Right lobe of liver (tissue), 6 donors: ENCODE results near the gene SASH1. TPM values are rescaled to one million over a fixed set of nuclear protein-coding genes. Genes with fewer than 3 reads are reported as not detected.
"Not testable (repeated sequence)": the region's sequence is repeated elsewhere in the genome, so short reads cannot be mapped to it uniquely, and the experiment has no call there.

ENCODE experiments used
- ATAC-seq, 4 donors: fragments of 200-7000 bp; cut with Tn5 transposase; one replicate each; pipeline ENCODE4 v1.9.1; 2020; ENCODE audit warnings: mild to moderate bottlenecking in 4 of 4, moderate library complexity in 4 of 4
- DNase-seq, 3 donors: peaks; one replicate each; pipeline ENCODE4 v3.0.0-alpha.2; 2020
- H3K27ac ChIP-seq, 3 donors: fragments of 200-600 bp; one replicate each; pipeline ENCODE4 v1.8.0; 2022
- H3K27me3 ChIP-seq, 2 donors: fragments of 200-600 bp; one replicate each; pipeline ENCODE4 v1.8.0; 2022
- H3K36me3 ChIP-seq, 4 donors: fragments of 200-600 bp; sonication (generic) in 1 of 4; one replicate each; pipeline versions ENCODE4 v1.5.1 to v1.8.0; 2017 to 2022; ENCODE audit warnings: control low read depth in 1 of 4
- H3K4me1 ChIP-seq, 4 donors: fragments of 200-600 bp; sonication (generic) in 1 of 4; one replicate each; pipeline versions ENCODE4 v1.5.1 to v1.8.0; 2017 to 2022; ENCODE audit warnings: control low read depth in 1 of 4
- H3K4me3 ChIP-seq, 3 donors: fragments of 200-600 bp; one replicate each; pipeline ENCODE4 v1.8.0; 2022
- H3K9me3 ChIP-seq, 4 donors: fragments of 200-600 bp; sonication (generic) in 1 of 4; one replicate each; pipeline versions ENCODE4 v1.5.1 to v1.8.0; 2017 to 2022; ENCODE audit warnings: control low read depth in 1 of 4
- POLR2A ChIP-seq: fragments of 450-650 bp; IDR thresholded peaks from one replicate; pipeline ENCODE4 v1.6.1; 2017; ENCODE audit warnings: antibody characterized with exemption, mild to moderate bottlenecking
- WGBS: methylation state at CpG from one replicate; pipeline ENCODE4 v1.1.6; 2018; ENCODE audit warnings: low coverage, low lambda C conversion rate; ENCODE audit not compliant: insufficient coverage; ENCODE audit errors: missing lambda C conversion rate; 5-methylcytosine and 5-hydroxymethylcytosine counted together
- intact Hi-C, 2 donors: fragments of 100-400 bp; cut with DNase I; formaldehyde crosslinking; loops; one replicate each; pipeline versions ENCODE4 v1.11.2 to v1.14.1; 2022
- total RNA-seq, 6 experiments: library from RNA; depleted of rRNA in 2 of 6; stranded (reverse); fragments of >200 nt in 2 of 6; fragmentation: NEBNext Ultra II Directional in 3 of 6; extraction: Animal tissue kit (Norgen Biotek cat#: 25700) in 3 of 6; gene quantifications; one replicate each; pipeline versions ENCODE4 v1.1.0 to v1.2.4, GENCODE V29; 2016 to 2023
- TF ChIP-seq, protein P1 (sequence below), 4 donors: fragments of 200-600 bp in 3 of 4; fragments of 450-650 bp in 1 of 4; IDR thresholded peaks; one replicate each; pipeline versions ENCODE4 v1.5.1 to v1.8.0; 2016 to 2022; ENCODE audit warnings: antibody characterized with exemption in 4 of 4, mild to moderate bottlenecking in 2 of 4
- donor health status: DM: no; HTN: yes; CAD: no.
- donor health status: DM: no; HTN: no; CAD: no.
- donor health status: DM: no; HTN: no; CAD: no.
- donor health status: DM: no; HTN: yes; CAD: no.
- donor health status: DM: no; HTN: yes; CAD: no.

Gene SASH1
- total RNA-seq, 6 experiments from 2014 or later: 12.0 to 19.0 (median 15.8) TPM

DNA sequence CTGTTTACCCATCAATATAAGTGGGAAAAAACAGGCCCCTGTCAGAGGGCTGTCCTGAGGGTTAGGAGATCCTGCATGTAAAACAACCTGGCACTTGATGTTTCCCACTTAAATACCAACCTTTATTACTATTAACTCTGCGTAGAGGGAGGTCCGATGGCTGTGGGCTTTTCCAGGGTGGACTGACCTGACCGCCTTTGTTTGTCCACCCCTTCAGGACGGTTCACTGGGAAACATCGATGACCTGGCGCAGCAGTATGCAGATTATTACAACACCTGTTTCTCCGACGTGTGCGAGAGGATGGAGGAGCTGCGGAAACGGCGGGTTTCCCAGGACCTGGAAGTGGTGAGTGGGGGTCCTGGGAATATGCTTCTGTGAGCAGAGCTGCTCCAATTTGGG, 47.3 kb downstream of the SASH1 start:
- no peak for ATAC-seq
- WGBS: 93% methylated on average over 11 of the region's 12 CpGs
- intact Hi-C loops: no loop called here

GRCh38 chr6:148392127-148392526, 49.5 kb downstream of the SASH1 start:
- H3K36me3 ChIP-seq, DNase-seq, H3K9me3 ChIP-seq, intact Hi-C loops, H3K27ac ChIP-seq, ATAC-seq, H3K4me3 ChIP-seq, H3K27me3 ChIP-seq: not testable (repeated sequence)
- 100% methylated on average over 3 of the region's 8 CpGs for WGBS
- H3K4me1 ChIP-seq: peaks cover 0 to 11% (median 0%) of the 10 kb centered on the region in 4 donors

More for the DNA sequence above, 47.3 kb downstream of the SASH1 start:
- no peak overlapping the region for H3K4me3 ChIP-seq
- TF ChIP-seq, protein P1, sequence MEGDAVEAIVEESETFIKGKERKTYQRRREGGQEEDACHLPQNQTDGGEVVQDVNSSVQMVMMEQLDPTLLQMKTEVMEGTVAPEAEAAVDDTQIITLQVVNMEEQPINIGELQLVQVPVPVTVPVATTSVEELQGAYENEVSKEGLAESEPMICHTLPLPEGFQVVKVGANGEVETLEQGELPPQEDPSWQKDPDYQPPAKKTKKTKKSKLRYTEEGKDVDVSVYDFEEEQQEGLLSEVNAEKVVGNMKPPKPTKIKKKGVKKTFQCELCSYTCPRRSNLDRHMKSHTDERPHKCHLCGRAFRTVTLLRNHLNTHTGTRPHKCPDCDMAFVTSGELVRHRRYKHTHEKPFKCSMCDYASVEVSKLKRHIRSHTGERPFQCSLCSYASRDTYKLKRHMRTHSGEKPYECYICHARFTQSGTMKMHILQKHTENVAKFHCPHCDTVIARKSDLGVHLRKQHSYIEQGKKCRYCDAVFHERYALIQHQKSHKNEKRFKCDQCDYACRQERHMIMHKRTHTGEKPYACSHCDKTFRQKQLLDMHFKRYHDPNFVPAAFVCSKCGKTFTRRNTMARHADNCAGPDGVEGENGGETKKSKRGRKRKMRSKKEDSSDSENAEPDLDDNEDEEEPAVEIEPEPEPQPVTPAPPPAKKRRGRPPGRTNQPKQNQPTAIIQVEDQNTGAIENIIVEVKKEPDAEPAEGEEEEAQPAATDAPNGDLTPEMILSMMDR (IDR thresholded peaks at IDR 0.05): no peak
- TF ChIP-seq POLR2A: no peak
- H3K36me3 ChIP-seq: no peaks in the 10 kb centered on the region
- H3K27ac ChIP-seq: no peak overlapping the region
- H3K4me1 ChIP-seq: peaks cover 0 to 11% (median 0%) of the 10 kb centered on the region in 4 donors
- H3K9me3 ChIP-seq: no peaks in the 10 kb centered on the region
- no peaks in the 10 kb centered on the region for H3K27me3 ChIP-seq
- DNase-seq: no peak

- 35% methylated on average over 3 of the region's 3 CpGs for WGBS
- ATAC-seq (peak in 3 of 4 donors; percentile 28 to 46 (median 45)), DNase-seq (no peak)
- intact Hi-C loops: no loop called here
- no peak overlapping the region for H3K4me3 ChIP-seq
- no peak for TF ChIP-seq POLR2A
- TF ChIP-seq, protein P1 (IDR thresholded peaks at IDR 0.05): no peak
- H3K9me3 ChIP-seq: no peaks in the 10 kb centered on the region
- peaks cover 0 to 11% (median 0%) of the 10 kb centered on the region in 4 donors for H3K4me1 ChIP-seq
- H3K36me3 ChIP-seq: no peaks in the 10 kb centered on the region
- H3K27me3 ChIP-seq: no peaks in the 10 kb centered on the region
- no peak overlapping the region for H3K27ac ChIP-seq
These were observed 50.0 kb downstream of the SASH1 start for GRCh38 chr6:148392671-148393070.

- intact Hi-C loops: no loop called here
These were observed 53.0 kb downstream of the SASH1 start for GRCh38 chr6:148395583-148396101.

DNA sequence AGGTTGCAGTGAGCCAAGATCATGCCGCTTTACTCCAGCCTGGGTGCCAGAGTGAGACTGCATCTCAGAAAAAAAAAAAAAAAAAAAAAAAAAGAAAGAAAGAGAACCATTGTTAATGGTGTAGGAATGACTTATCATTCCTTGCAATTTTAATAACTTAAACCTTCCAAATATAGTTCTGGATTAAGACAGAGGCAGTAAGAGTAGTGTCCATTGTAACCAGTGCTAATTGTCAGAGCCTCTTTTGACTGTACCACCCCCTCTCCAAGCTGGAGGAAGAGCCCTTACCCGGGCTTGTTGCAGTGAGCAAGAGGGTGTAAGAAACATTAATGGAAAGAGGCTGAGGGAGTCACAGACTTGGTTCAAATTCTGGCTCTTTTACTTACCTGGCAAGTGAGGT, 53.8 kb downstream of the SASH1 start:
- no peaks in the 10 kb centered on the region for H3K36me3 ChIP-seq
- H3K27ac ChIP-seq: peak overlapping the region in 1 of 3 donors; percentile 21
- 82% methylated on average over 2 of the region's 2 CpGs for WGBS
- ATAC-seq: no peak
- H3K4me1 ChIP-seq: peaks cover 0 to 11% (median 0%) of the 10 kb centered on the region in 4 donors
- H3K9me3 ChIP-seq: no peaks in the 10 kb centered on the region
- TF ChIP-seq, protein P1 (IDR thresholded peaks at IDR 0.05): no peak
- TF ChIP-seq POLR2A: no peak
- intact Hi-C loops: no loop called here
- H3K4me3 ChIP-seq: no peak overlapping the region
- no peak for DNase-seq
- H3K27me3 ChIP-seq: no peaks in the 10 kb centered on the region

More at GRCh38 chr6:148395583-148396101, 53.0 kb downstream of the SASH1 start:
- Histone ChIP-seq H3K9me3 (no peaks in the 10 kb centered on the region), H3K27ac (no peak overlapping the region), H3K27me3 (no peaks in the 10 kb centered on the region), H3K36me3 (no peaks in the 10 kb centered on the region), H3K4me1 (peaks cover 0 to 11% (median 0%) of the 10 kb centered on the region in 4 donors), H3K4me3 (no peak overlapping the region)
- no CpG with 5 or more reads among the region's 1 CpG for WGBS
- ATAC-seq (no peak), DNase-seq (no peak)
- TF ChIP-seq, protein P1 (IDR thresholded peaks at IDR 0.05): no peak
- no peak for TF ChIP-seq POLR2A
